Astrocyte of the spinal cord (primary cell): ENCODE measurements around the gene TMEM208.
A peak's percentile ranks its signal among the peaks of the same experiment; 100 is the strongest.

Experiments
- DNase-seq: peaks from one replicate; pipeline ENCODE4 v3.0.0; 2011; ENCODE audit warnings: low read depth, low spot score
- H3K4me3 ChIP-seq: 2 replicates; pipeline ENCODE4 v1.5.1; 2011; ENCODE audit warnings: low read depth, mild to moderate bottlenecking, low read length, moderate library complexity
- in situ Hi-C: cut with HindIII; loops from 2 replicates; pipeline ENCODE4 v1.10.0; 2017; ENCODE audit warnings: low sequenced_read_pairs
- TF ChIP-seq, protein P1 (sequence below): IDR thresholded peaks from 2 replicates; pipeline ENCODE4 v1.5.1; 2012; ENCODE audit warnings: low read depth, mild to moderate bottlenecking, low read length, inconsistent platforms

Gene TMEM208

DNA sequence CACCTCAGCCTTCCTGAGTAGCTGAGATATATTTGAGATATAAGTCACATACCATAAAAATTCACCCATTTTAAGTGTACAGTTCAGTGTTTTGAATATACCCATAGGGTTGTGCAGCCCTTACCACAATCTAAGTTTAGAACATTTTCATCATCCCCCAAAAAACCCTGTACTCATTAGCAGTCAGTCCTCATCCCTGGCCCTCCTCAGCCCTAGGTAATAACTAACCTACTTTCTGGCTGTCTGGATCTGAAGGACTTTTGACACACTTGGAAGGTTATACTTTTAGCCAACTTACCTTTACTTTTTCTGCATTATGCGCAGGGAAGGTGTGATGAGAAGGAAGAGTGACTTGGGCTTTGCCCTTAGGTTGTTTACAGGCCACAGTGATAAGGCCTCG lies 48.4 kb downstream of the TMEM208 start:
- H3K4me3 ChIP-seq = no peak overlapping the region
- in situ Hi-C loops = no loop called here
- DNase-seq = no peak
- TF ChIP-seq, protein P1, sequence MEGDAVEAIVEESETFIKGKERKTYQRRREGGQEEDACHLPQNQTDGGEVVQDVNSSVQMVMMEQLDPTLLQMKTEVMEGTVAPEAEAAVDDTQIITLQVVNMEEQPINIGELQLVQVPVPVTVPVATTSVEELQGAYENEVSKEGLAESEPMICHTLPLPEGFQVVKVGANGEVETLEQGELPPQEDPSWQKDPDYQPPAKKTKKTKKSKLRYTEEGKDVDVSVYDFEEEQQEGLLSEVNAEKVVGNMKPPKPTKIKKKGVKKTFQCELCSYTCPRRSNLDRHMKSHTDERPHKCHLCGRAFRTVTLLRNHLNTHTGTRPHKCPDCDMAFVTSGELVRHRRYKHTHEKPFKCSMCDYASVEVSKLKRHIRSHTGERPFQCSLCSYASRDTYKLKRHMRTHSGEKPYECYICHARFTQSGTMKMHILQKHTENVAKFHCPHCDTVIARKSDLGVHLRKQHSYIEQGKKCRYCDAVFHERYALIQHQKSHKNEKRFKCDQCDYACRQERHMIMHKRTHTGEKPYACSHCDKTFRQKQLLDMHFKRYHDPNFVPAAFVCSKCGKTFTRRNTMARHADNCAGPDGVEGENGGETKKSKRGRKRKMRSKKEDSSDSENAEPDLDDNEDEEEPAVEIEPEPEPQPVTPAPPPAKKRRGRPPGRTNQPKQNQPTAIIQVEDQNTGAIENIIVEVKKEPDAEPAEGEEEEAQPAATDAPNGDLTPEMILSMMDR = no peak

DNA sequence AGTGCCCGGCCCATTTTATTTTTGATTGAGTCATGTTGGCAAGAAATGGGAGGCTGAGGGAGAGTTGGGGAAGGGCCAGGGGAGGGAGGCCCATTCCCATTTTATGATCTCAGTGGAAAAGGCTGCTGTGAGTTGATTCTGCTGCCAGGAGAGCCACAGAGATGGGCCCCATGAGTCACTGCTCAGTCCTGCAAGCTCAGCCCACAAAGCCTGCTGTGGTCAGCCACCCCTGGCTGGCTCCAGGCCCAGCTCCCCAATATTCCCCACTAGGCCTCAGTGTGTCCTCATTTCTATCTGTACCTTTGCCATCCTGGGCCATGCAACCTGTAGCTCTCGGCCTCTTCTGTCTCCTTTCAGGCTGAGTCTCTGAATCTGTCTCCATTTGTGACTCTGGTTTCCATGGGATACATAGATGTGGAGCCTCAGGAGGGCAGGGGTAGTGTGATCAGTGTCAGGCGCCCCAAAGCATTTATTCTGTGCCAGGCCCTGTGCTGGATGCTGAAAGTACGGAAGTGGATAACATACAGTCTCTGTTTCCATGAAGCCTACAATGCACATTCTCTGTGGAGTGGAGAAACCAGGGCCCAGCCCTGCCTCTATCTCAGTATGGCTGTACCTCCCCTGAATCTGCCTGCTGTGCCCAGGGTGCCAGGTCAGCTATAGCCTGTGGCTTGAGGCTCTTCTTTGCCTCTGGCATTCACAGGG lies 50.5 kb downstream of the TMEM208 start:
- TF ChIP-seq, protein P1 = no peak
- in situ Hi-C loops = no loop called here
- peak; percentile 99 for DNase-seq
- H3K4me3 ChIP-seq = peak overlapping the region; percentile 46

DNA sequence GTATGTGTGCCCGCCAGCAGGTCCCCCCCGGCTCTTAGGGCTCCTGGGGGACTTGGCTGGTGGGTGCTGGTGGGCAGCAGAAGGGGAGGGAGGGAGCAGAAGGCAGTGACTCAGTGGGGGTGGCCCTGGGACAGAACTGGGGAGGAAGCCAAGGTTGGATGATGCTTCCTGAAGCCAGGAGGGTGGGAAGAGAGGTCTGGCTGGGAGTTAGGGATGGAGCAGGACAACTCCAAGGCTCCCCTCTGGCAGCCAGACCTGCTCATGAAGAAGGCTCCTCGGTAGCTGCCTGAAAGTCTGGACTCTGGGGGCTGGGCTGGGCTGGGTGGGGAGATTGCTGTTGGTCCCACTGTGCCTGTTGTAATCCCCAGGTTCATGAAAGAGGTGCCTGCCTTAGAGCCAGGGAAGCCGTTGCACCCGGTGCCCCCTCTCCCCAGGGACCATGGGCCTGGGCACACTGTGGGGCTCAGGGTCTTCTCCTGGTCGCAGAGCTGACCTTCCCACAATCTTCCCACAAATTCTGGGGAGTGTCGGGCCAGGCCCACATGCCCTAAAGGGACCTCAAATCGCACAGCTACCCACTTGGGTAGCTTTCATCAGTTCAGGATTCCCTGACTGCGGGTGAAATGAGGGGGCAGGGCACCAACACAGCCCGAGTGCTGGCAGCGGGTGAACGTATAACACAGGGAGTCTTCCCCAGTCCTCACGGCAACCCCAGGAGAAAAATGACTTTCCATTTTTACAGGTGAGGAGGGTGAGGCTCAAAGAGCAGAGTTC lies 51.3 kb downstream of the TMEM208 start:
- TF ChIP-seq, protein P1 = no peak
- peak; percentile 85 for DNase-seq
- H3K4me3 ChIP-seq = peak overlapping the region; percentile 46
- in situ Hi-C loops = no loop called here
